Measurements from ENCODE around the gene BHLHE41.

BHLHE41 gene

GRCh38 chr12:26124446-26125399 is at the start of gene BHLHE41:
TSS of gene BHLHE41 (minus strand) at chr12:26125037. CDS start at chr12:26124779, 258 bp downstream.
- no peak for DNase-seq (ENCODE audit: low read depth)

GRCh38 chr12:26172946-26173552 is 48.2 kb upstream of the BHLHE41 start:
- no peak for DNase-seq (ENCODE audit: low read depth)

- DNase-seq (ENCODE audit: low read depth): no peak
Observed at GRCh38 chr12:26172539-26172938, 47.7 kb upstream of the BHLHE41 start.

- DNase-seq (ENCODE audit: low read depth): no peak
Observed at GRCh38 chr12:26172013-26172412, 47.2 kb upstream of the BHLHE41 start.

GRCh38 chr12:26164118-26164517 is 39.3 kb upstream of the BHLHE41 start:
- no peak for DNase-seq (ENCODE audit: low read depth)

- DNase-seq (ENCODE audit: low read depth): no peak
Observed at GRCh38 chr12:26162905-26163304, 38.1 kb upstream of the BHLHE41 start.

GRCh38 chr12:26162174-26162573 is 37.3 kb upstream of the BHLHE41 start:
- no peak for DNase-seq (ENCODE audit: low read depth)

GRCh38 chr12:26158078-26158764 is 33.4 kb upstream of the BHLHE41 start:
- no peak for DNase-seq (ENCODE audit: low read depth)

- no peak for DNase-seq (ENCODE audit: low read depth)
Observed at GRCh38 chr12:26157001-26157400, 32.2 kb upstream of the BHLHE41 start.

GRCh38 chr12:26156201-26156871 is 31.5 kb upstream of the BHLHE41 start:
- no peak for DNase-seq (ENCODE audit: low read depth)

- DNase-seq (ENCODE audit: low read depth): no peak
Observed at GRCh38 chr12:26153421-26154154, 28.8 kb upstream of the BHLHE41 start.

GRCh38 chr12:26152507-26153102 is 27.8 kb upstream of the BHLHE41 start:
- no peak for DNase-seq (ENCODE audit: low read depth)

GRCh38 chr12:26150736-26151450 is 26.1 kb upstream of the BHLHE41 start:
- no peak for DNase-seq (ENCODE audit: low read depth)

GRCh38 chr12:26149968-26150500 is 25.2 kb upstream of the BHLHE41 start:
- DNase-seq (ENCODE audit: low read depth): no peak

- DNase-seq (ENCODE audit: low read depth): no peak
Observed at GRCh38 chr12:26148291-26148690, 23.5 kb upstream of the BHLHE41 start.

GRCh38 chr12:26143291-26143690 is 18.5 kb upstream of the BHLHE41 start:
- no peak for DNase-seq (ENCODE audit: low read depth)

- DNase-seq (ENCODE audit: low read depth): no peak
Observed at GRCh38 chr12:26138860-26139259, 14.0 kb upstream of the BHLHE41 start.

- no peak for DNase-seq (ENCODE audit: low read depth)
Observed at GRCh38 chr12:26136688-26137087, 11.9 kb upstream of the BHLHE41 start.

- DNase-seq (ENCODE audit: low read depth): no peak
Observed at GRCh38 chr12:26135571-26135970, 10.7 kb upstream of the BHLHE41 start.

GRCh38 chr12:26135010-26135420 is 10.2 kb upstream of the BHLHE41 start:
- no peak for DNase-seq (ENCODE audit: low read depth)
